Neutrophil (primary cell): ENCODE data around the gene FOXP4.

ENCODE experiments used
- H3K27ac ChIP-seq: fragments of 200-600 bp; sonication (generic); 2 replicates; pipeline ENCODE4 v1.5.1; 2016; ENCODE audit warnings: mild to moderate bottlenecking, moderate library complexity
- H3K27me3 ChIP-seq: fragments of 200-600 bp; sonication (generic); 2 replicates; pipeline ENCODE4 v1.6.0; 2016; ENCODE audit warnings: mild to moderate bottlenecking
- H3K36me3 ChIP-seq: fragments of 200-600 bp; sonication (generic); 2 replicates; pipeline ENCODE4 v1.5.1; 2017
- H3K4me1 ChIP-seq, 2 experiments: fragments of 200-600 bp in 1 of 2; sonication (generic) in 1 of 2; 1 replicate in 1 of 2; 2 replicates in 1 of 2; pipeline versions ENCODE4 v1.5.1 to v1.6.1; 2013 to 2016; ENCODE audit warnings: low read depth in 1 of 2, low read length in 1 of 2, mild to moderate bottlenecking in 1 of 2, moderate library complexity in 1 of 2; ENCODE audit not compliant: control insufficient read depth in 1 of 2, insufficient read depth in 1 of 2
- H3K4me3 ChIP-seq, 2 experiments: fragments of 200-600 bp in 1 of 2; sonication (generic) in 1 of 2; 1 replicate in 1 of 2; 2 replicates in 1 of 2; pipeline ENCODE4 v1.5.1; 2013 to 2016; ENCODE audit warnings: low read depth in 1 of 2, low read length in 1 of 2, mild to moderate bottlenecking in 1 of 2, moderate library complexity in 1 of 2
- H3K9me3 ChIP-seq: fragments of 200-600 bp; sonication (generic); 2 replicates; pipeline ENCODE4 v1.5.1; 2016
- CTCF ChIP-seq: fragments of 200-600 bp; sonication (generic); IDR thresholded peaks from 2 replicates; pipeline ENCODE4 v1.5.1; 2016; ENCODE audit warnings: antibody characterized with exemption

The FOXP4 gene

GRCh38 chr6:41545703-41546474 lies at the start of gene FOXP4:
Gene FOXP4, plus strand, starts transcription at chr6:41546381. Its CDS starts 19,380 bp downstream, at chr6:41565761.
- no peaks in the 10 kb centered on the region for H3K36me3 ChIP-seq
- no peaks in the 10 kb centered on the region for H3K9me3 ChIP-seq
- peak within 1 kb of the TSS; percentile 46 to 52 for H3K4me3 ChIP-seq
- no peak for TF ChIP-seq CTCF
- H3K27ac ChIP-seq = no peak within 1 kb of the TSS
- peaks cover 21 to 25% of the 10 kb centered on the region in 2 experiments for H3K4me1 ChIP-seq
- peaks cover 82% of the 10 kb centered on the region for H3K27me3 ChIP-seq

GRCh38 chr6:41497573-41497972 lies 48.6 kb upstream of the FOXP4 start:
- no peaks in the 10 kb centered on the region for H3K4me1 ChIP-seq
- peaks cover 94% of the 10 kb centered on the region for H3K27me3 ChIP-seq

GRCh38 chr6:41497994-41498393 lies 48.2 kb upstream of the FOXP4 start:
- H3K27me3 ChIP-seq = peaks cover 94% of the 10 kb centered on the region
- no peak for TF ChIP-seq CTCF

More at GRCh38 chr6:41497573-41497972, 48.6 kb upstream of the FOXP4 start:
- Histone ChIP-seq H3K9me3 (no peaks in the 10 kb centered on the region), H3K4me3 (no peak overlapping the region), H3K27ac (no peak overlapping the region), H3K36me3 (no peaks in the 10 kb centered on the region)
- TF ChIP-seq CTCF = no peak

GRCh38 chr6:41498968-41499599 lies 47.1 kb upstream of the FOXP4 start:
- TF ChIP-seq CTCF = no peak
- Histone ChIP-seq H3K4me3 (no peak overlapping the region), H3K27ac (no peak overlapping the region), H3K9me3 (no peaks in the 10 kb centered on the region), H3K36me3 (no peaks in the 10 kb centered on the region), H3K27me3 (peaks cover 94% of the 10 kb centered on the region), H3K4me1 (no peaks in the 10 kb centered on the region)

More at GRCh38 chr6:41497994-41498393, 48.2 kb upstream of the FOXP4 start:
- Histone ChIP-seq H3K36me3 (no peaks in the 10 kb centered on the region), H3K4me3 (no peak overlapping the region), H3K4me1 (no peaks in the 10 kb centered on the region), H3K9me3 (no peaks in the 10 kb centered on the region), H3K27ac (no peak overlapping the region)

- no peak for TF ChIP-seq CTCF
- Histone ChIP-seq H3K4me3 (no peak overlapping the region), H3K36me3 (no peaks in the 10 kb centered on the region), H3K27me3 (peaks cover 96% of the 10 kb centered on the region), H3K27ac (no peak overlapping the region), H3K9me3 (no peaks in the 10 kb centered on the region), H3K4me1 (no peaks in the 10 kb centered on the region)
These were observed 45.6 kb upstream of the FOXP4 start for GRCh38 chr6:41500561-41500960.
